Spleen (tissue), 11 donors: ENCODE results near the gene CCDC88B. TPM values are rescaled to one million over a fixed set of nuclear protein-coding genes. Genes with fewer than 3 reads are reported as not detected.

Experiments
- DNase-seq: peaks from one replicate; pipeline ENCODE4 v3.0.0-alpha.2; 2020
- H3K27ac ChIP-seq, 8 donors: fragments of 200-600 bp; sonication (generic) in 7 of 8; 1 replicate in 4 of 8; 2 replicates in 4 of 8; pipeline versions ENCODE4 v1.5.0 to v1.8.0; 2016 to 2021; ENCODE audit warnings: inconsistent platforms in 4 of 8, mild to moderate bottlenecking in 4 of 8, moderate library complexity in 1 of 8
- H3K27me3 ChIP-seq, 7 donors: fragments of 200-600 bp; sonication (generic) in 6 of 7; replicated peaks in 1 of 7; 1 replicate in 4 of 7; 2 replicates in 3 of 7; pipeline versions ENCODE4 v1.5.0 to v1.8.0; 2016 to 2021; ENCODE audit warnings: inconsistent platforms in 3 of 7, mild to moderate bottlenecking in 1 of 7
- H3K36me3 ChIP-seq, 6 donors: fragments of 200-600 bp; sonication (generic) in 5 of 6; 1 replicate in 4 of 6; 2 replicates in 2 of 6; pipeline versions ENCODE4 v1.5.0 to v1.8.0; 2016 to 2021; ENCODE audit warnings: inconsistent platforms in 2 of 6
- H3K4me1 ChIP-seq, 6 donors: fragments of 200-600 bp; sonication (generic) in 5 of 6; 1 replicate in 3 of 6; 2 replicates in 3 of 6; pipeline versions ENCODE4 v1.5.0 to v1.8.0; 2016 to 2021; ENCODE audit warnings: inconsistent platforms in 3 of 6
- H3K4me3 ChIP-seq, 8 donors: fragments of 200-600 bp; sonication (generic) in 7 of 8; 1 replicate in 4 of 8; 2 replicates in 4 of 8; pipeline versions ENCODE4 v1.5.0 to v1.8.0; 2016 to 2021; ENCODE audit warnings: inconsistent platforms in 4 of 8, mild to moderate bottlenecking in 4 of 8, moderate library complexity in 2 of 8
- H3K9me3 ChIP-seq, 8 donors: fragments of 200-600 bp; sonication (generic) in 7 of 8; 1 replicate in 4 of 8; 2 replicates in 4 of 8; pipeline versions ENCODE4 v1.5.0 to v1.8.0; 2016 to 2021; ENCODE audit warnings: inconsistent platforms in 4 of 8
- POLR2A ChIP-seq, 3 donors: fragments of 450-650 bp; IDR thresholded peaks; one replicate each; pipeline ENCODE4 v1.5.1; 2017; ENCODE audit warnings: antibody characterized with exemption in 3 of 3, mild to moderate bottlenecking in 1 of 3
- POLR2AphosphoS5 ChIP-seq, 3 donors: sonication (generic); formaldehyde crosslinking; IDR thresholded peaks; one replicate each; pipeline ENCODE4 v1.5.1; 2017; ENCODE audit warnings: antibody characterized with exemption in 3 of 3
- WGBS, 5 donors: extraction: QIAGEN DNeasy Blood & Tissue Kit in 3 of 5; methylation state at CpG; one replicate each; pipeline versions ENCODE4 v1.1.5 to v1.1.7; 2013 to 2018; 5-methylcytosine and 5-hydroxymethylcytosine counted together
- intact Hi-C: fragments of 100-400 bp; cut with DNase I; formaldehyde crosslinking; loops from one replicate; pipeline ENCODE4 v1.15.0; 2023; ENCODE audit warnings: low total_unique reads
- polyA plus RNA-seq, 3 donors: library from polyadenylated mRNA; stranded (reverse); fragments of 200-250 nt; gene quantifications; one replicate each; pipeline ENCODE4 v1.2.1, GENCODE V29; 2013
- total RNA-seq, 7 donors: library from RNA; depleted of rRNA in 3 of 7; stranded (reverse); fragments of >200 nt in 3 of 7; fragmentation: NEBNext Ultra II Directional in 4 of 7; extraction: Animal tissue kit (Norgen Biotek cat#: 25700) in 4 of 7; gene quantifications; one replicate each; pipeline versions ENCODE4 v1.1.0 to v1.2.1, GENCODE V29; 2016 to 2021
- TF ChIP-seq, protein P1 (sequence below), 11 experiments: fragments of 200-600 bp in 7 of 11; fragments of 450-650 bp in 4 of 11; sonication (generic) in 4 of 11; IDR thresholded peaks in 8 of 11; conservative IDR thresholded peaks in 3 of 11; 1 replicate in 7 of 11; 2 replicates in 4 of 11; pipeline versions ENCODE4 v1.4.0 to v1.8.0; 2016 to 2021; ENCODE audit warnings: antibody characterized with exemption in 11 of 11, inconsistent platforms in 4 of 11, mild to moderate bottlenecking in 1 of 11
- donor health status: healthy with polysubstance abuse.
- donor health status: DM: no; HTN: no; CAD: no; lungs with moderate emphysema.
- donor health status: DM: no; HTN: no; CAD: no.
- donor health status: Bipolar disorder and iron deficiency.
- donor health status: healthy.
- donor health status: DM: no; HTN: no; CAD: no.
- donor health status: DM: yes; HTN: yes; CAD: no.

Gene CCDC88B
- total and polyA plus RNA-seq, 10 donors = 64.3 to 638 (median 106) TPM

DNA sequence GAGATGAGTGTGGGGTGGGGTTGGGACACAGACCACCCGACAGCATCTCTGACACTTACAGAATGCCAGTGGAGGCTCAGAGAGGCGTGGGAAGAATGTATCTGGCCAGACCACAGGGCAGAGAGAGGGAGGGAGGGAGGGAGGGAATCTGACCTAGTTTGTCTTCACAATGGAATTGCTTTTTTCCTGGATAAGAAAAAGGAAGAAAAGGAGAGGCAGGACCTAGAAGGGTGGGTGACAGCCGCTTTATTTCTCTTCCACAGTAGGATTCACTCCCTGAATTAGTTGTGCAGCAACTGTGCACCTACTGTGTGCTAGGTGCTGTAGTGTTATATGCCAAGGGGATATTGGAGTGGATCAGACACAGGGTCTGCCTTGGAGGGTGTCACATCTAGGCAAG is 45.2 kb upstream of the CCDC88B start:
- Histone ChIP-seq H3K4me1 (peaks cover 13 to 54% (median 27%) of the 10 kb centered on the region in 6 donors), H3K9me3 (no peaks in the 10 kb centered on the region), H3K36me3 (peaks cover 0 to under 1% (median 0%) of the 10 kb centered on the region in 6 donors), H3K27ac (no peak overlapping the region), H3K4me3 (no peak overlapping the region), H3K27me3 (peaks cover 12 to 100% (median 90%) of the 10 kb centered on the region in 7 donors)
- no peak for DNase-seq
- intact Hi-C loops = no loop called here
- WGBS, 5 donors = 55 to 66% (median 57%) methylated on average over 3 of the region's 3 CpGs
- TF ChIP-seq, protein P1, sequence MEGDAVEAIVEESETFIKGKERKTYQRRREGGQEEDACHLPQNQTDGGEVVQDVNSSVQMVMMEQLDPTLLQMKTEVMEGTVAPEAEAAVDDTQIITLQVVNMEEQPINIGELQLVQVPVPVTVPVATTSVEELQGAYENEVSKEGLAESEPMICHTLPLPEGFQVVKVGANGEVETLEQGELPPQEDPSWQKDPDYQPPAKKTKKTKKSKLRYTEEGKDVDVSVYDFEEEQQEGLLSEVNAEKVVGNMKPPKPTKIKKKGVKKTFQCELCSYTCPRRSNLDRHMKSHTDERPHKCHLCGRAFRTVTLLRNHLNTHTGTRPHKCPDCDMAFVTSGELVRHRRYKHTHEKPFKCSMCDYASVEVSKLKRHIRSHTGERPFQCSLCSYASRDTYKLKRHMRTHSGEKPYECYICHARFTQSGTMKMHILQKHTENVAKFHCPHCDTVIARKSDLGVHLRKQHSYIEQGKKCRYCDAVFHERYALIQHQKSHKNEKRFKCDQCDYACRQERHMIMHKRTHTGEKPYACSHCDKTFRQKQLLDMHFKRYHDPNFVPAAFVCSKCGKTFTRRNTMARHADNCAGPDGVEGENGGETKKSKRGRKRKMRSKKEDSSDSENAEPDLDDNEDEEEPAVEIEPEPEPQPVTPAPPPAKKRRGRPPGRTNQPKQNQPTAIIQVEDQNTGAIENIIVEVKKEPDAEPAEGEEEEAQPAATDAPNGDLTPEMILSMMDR (IDR thresholded peaks at IDR 0.05 in 8 of 11, conservative IDR thresholded peaks at IDR 0.05 in 3 of 11) = no peak
- no peak for TF ChIP-seq POLR2AphosphoS5 (IDR thresholded peaks at IDR 0.05)
- no peak for TF ChIP-seq POLR2A (IDR thresholded peaks at IDR 0.05)

DNA sequence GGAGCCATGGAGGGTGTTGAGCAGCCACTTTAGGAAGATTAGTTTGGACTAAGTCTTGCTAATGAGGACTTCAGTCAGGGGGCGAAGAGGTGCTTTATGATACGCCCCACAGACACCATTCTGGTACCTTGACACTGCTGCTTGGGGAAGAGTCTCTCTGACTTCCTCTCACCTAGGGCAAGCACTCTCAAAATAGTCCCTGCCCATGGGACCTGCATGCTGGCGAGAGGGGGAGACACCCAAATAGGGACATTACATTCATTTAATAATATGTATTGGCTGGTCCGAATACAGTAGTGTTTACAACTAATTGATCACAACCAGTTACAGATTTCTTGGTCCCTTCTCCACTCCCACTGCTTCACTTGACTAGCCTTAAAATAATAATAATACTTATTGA is 44.2 kb upstream of the CCDC88B start:
- H3K4me3 ChIP-seq = no peak overlapping the region
- DNase-seq = no peak
- no peak overlapping the region for H3K27ac ChIP-seq
- no peaks in the 10 kb centered on the region for H3K36me3 ChIP-seq
- peaks cover 23 to 60% (median 37%) of the 10 kb centered on the region in 6 donors for H3K4me1 ChIP-seq
- 69 to 85% (median 81%) methylated on average over 4 of the region's 4 CpGs for WGBS, 5 donors
- H3K27me3 ChIP-seq = peaks cover 15 to 100% (median 94%) of the 10 kb centered on the region in 7 donors
- intact Hi-C loops = no loop called here
- TF ChIP-seq, protein P1 (IDR thresholded peaks at IDR 0.05 in 8 of 11, conservative IDR thresholded peaks at IDR 0.05 in 3 of 11) = no peak
- no peak for TF ChIP-seq POLR2A (IDR thresholded peaks at IDR 0.05)
- H3K9me3 ChIP-seq = no peaks in the 10 kb centered on the region

DNA sequence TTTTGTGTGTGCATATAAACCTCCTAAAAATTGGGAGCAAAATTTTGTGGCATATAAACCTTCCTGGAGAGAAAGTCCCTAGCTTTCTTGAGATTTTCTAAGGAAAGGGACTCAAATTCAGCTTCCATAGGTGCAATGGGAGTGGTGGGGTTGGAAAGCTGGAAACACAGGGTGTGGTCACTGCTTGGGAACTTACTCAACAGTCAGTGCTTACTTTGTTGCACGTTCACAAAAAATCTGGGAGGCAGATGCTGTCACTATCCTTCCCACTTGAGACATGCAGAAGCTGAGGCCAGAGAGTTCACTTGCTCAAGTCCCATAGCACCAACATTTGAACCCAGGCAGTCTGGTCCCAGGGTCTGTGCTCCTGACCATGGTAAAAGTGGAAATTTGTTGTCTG is 43.8 kb upstream of the CCDC88B start:
- TF ChIP-seq, protein P1 (IDR thresholded peaks at IDR 0.05 in 8 of 11, conservative IDR thresholded peaks at IDR 0.05 in 3 of 11) = no peak
- no peak for TF ChIP-seq POLR2AphosphoS5 (IDR thresholded peaks at IDR 0.05)
- no peak for TF ChIP-seq POLR2A (IDR thresholded peaks at IDR 0.05)
- Histone ChIP-seq H3K9me3 (no peaks in the 10 kb centered on the region), H3K27ac (no peak overlapping the region), H3K27me3 (peaks cover 15 to 100% (median 91%) of the 10 kb centered on the region in 7 donors), H3K4me3 (no peak overlapping the region), H3K4me1 (peaks cover 28 to 60% (median 39%) of the 10 kb centered on the region in 6 donors), H3K36me3 (no peaks in the 10 kb centered on the region)
- no peak for DNase-seq
- WGBS, 5 donors = 26 to 61% (median 42%) methylated on average over 1 of the region's 1 CpG
- intact Hi-C loops = no loop called here

DNA sequence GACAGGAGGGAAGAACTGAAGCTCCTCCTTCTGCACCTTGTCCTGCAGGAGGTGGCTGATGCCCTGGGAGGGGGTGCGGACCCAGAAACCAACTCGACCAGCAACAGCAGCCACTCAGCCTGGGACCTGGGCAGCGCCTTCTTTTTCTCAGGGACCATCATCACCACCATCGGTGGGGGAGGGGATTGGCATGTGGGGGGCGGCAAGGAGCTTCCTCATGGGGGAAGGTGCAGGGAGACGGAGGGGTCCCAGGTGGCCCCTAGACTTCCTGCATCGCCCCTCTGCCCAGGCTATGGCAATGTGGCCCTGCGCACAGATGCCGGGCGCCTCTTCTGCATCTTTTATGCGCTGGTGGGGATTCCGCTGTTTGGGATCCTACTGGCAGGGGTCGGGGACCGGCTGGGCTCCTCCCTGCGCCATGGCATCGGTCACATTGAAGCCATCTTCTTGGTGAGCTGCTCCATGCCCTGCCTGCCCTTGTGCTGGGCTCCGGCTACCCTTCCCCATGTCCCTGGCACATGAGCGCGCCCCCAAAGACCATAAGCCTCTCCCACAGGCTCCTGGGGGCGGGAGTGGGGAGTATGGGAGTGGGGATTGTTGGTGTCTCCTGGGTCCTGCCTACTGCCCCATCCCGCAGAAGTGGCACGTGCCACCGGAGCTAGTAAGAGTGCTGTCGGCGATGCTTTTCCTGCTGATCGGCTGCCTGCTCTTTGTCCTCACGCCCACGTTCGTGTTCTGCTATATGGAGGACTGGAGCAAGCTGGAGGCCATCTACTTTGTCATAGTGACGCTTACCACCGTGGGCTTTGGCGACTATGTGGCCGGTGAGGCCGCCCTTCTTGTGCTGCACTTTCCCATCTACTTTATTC is 42.9 kb upstream of the CCDC88B start:
- 10 to 17% (median 13%) methylated on average over 15 to 34 of the region's 34 CpGs for WGBS, 5 donors
- Histone ChIP-seq H3K4me3 (no peak overlapping the region), H3K36me3 (no peaks in the 10 kb centered on the region), H3K4me1 (peaks cover 22 to 60% (median 34%) of the 10 kb centered on the region in 6 donors), H3K9me3 (no peaks in the 10 kb centered on the region), H3K27me3 (peaks cover 15 to 100% (median 86%) of the 10 kb centered on the region in 7 donors), H3K27ac (no peak overlapping the region)
- DNase-seq = no peak
- TF ChIP-seq POLR2AphosphoS5 (IDR thresholded peaks at IDR 0.05) (no peak), POLR2A (IDR thresholded peaks at IDR 0.05) (no peak)
- TF ChIP-seq, protein P1 (IDR thresholded peaks at IDR 0.05 in 8 of 11, conservative IDR thresholded peaks at IDR 0.05 in 3 of 11) = no peak
- intact Hi-C loops = no loop called here
